ENCODE results near the gene VWA2.

Gene VWA2

DNA sequence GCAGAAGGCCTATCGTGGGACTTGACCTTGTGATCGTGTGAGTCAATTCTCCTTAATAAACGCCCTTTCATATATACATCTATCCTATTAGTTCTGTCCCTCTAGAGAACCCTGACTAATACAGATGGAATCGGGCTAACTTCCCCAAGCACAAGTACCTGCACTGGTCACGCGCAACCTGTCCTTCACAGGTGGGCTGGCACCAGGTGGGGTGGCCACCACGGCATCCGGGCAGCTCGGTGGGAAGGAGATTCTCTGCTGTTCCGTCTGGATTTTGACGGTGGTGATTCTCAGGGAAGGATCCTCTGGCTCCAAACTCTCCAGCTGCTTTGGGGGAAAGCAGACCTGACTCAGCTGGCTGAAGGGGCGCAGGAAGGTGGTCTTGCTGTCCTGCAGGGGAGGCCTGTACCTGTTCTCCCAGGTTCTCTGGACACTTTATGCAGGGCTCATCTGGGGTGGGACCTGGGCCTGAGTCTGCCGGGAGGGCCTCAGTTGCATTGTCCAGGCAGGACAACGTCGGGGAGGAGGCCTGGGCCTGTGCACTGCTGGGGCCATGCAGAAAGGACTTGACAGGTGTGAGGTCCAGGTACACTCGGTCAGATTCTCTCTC lies 61.1 kb downstream of the VWA2 start:
- no peak for DNase-seq (ENCODE audit: low spot score)

DNA sequence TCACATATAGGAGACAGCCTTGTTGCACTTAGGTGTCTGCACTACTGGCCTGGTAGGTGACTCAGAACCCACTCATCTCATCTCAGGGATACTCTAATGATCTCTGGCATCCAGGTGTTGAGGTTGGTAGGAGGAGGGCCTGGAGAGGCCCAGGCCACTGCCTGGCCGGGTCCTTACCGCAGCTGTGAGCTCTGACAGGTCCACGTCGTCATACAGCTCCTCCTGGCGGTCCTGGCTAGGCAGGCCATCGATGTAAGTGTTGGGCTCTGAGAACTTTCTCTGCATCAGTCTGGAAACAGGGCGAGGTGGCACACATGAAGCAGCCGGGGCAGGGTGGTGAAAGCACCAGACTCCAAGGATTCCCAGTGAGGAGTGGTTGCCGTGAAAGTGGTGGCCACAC lies 62.1 kb downstream of the VWA2 start:
- peak; percentile 44 for DNase-seq (ENCODE audit: low spot score)

DNA sequence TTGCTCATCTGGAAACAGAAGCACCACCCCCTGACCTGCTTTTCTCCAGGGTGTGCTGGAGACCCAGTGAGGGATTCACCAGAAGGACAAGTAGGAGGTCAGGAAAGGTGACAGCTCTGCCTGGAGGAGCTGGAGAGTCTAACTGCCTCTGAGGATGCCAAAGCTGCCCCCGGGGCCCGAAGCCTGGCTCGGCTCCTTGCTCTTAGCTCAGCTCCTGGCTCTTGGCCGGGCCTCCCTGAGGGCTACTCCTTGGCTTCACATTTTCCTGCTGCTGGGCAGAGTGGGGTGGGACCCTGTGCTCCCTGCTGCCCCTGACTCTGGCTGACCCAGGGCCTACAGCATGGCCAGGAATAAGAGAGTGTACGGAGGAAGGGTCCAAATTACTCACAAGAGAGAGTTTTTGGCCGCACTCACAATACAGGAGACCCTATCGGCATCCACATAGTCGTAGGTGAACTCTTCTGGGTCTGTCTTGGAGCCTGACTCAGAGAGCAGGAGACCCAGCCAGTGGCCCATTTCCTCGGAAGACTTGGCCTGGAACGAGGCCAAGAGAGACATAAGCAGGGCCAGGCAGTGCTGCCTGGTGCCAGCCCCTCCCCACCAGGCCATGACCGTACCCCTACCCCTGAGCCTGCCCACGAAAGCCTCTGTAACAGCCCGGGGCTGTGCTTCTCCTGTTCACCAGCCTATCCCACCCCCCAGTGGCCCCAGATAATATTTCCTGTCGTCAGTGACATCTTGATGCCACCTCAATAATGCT lies 63.1 kb downstream of the VWA2 start:
- no peak for DNase-seq (ENCODE audit: low spot score)

DNA sequence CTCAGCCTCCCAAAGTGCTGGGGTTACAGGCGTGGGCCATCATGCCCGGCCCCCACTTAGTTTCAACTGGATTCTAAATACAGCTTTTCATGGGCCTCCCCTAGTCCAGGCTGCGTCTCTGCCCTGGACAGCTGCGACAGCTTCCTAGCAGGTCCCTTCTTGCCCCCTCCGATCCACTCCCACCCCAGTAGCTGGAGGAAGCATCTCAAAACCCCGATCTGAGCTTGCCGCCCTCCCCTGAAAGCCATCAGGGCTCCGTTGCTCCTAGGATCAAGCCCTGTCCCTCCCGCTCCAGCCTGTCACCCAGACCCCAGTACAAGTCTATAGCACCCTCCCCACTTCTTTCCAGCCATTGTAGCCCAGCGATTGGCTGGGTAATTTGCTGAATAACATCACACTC lies 64.5 kb downstream of the VWA2 start:
- no peak for DNase-seq (ENCODE audit: low spot score)

DNA sequence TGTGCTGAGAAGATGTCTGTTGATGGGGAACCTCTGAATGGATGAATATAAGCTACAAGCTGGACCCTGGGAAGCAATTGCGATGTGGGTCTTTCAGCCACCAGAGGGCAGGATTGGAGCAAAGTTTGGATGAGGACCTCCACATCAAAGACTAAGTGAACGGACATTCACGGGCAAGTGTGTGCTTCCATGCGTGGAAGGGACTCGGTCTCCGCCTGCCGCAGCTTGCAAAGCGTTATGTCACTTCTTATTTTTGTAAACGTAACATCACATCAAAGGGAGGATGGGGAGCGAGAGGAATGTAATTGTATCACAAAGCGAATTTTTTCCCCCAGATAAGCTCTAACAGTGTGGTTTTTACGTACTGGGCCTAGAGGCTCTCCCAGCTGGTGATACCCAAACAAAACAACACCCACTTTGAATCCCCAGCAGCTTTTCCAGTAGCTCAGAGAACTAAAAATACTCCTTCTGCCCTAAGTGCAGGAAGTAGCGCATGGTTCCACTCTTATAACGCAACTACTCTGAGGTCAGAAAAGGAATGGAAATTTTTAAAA lies 65.0 kb downstream of the VWA2 start:
- DNase-seq (ENCODE audit: low spot score), result peak; percentile 94

DNA sequence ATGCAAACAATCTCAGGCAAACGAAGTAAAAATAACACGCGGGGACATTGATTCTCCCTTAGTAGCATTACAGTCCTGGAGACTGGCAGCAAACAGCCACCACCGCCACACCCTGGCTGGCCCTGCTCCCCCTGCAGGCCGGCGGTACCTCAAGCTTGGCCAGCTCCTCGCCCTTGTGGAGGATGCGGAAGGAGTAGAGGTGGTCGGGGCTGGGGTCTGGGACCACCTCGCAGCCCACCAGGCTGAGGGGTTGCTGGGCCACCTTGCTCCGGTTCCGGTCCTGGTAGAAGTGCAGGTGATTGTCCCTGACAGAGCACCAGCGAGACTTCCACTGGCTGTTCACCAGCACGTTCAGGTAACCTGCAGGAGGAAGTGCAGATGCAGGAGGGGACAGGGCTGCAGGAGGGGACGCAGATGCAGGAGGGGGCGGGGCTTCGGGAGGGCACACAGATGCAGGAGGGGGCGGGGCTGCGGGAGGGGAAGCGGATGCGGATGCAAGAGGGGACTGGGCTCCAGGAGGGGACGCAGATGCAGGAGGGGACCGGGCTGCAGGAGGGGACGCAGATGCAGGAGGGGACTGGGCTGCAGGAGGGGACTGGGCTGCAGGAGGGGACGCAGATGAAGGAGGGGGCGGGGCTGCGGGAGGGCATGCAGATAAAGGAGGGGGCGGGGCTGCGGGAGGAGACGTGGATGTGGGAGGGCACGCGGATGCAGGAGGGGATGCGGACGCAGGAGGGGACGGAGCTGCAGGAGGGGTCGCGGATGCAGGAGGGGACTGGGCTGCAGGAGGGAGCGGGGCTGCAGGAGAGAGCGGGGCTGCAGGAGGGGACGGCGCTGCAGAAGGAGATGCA lies 65.7 kb downstream of the VWA2 start:
- peak; percentile 75 for DNase-seq (ENCODE audit: low spot score)

DNA sequence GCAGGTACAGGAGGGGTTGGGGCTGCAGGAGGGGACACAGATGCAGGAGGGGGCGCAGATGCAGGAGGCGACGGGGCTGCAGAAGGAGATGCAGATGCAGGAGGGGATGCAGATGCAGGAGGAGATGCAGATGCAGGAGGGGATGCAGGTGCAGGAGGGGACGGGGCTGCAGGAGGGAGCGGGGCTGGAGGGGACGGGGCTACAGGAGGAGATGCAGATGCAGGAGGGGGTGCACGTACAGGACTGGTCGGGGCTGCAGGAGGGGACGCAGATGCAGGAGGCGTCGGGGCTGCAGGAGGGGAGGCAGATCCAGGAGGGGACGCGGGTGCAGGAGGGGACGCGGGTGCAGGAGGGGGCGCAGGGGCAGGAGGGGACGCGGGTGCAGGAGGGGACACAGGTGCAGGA lies 66.5 kb downstream of the VWA2 start:
- no peak for DNase-seq (ENCODE audit: low spot score)

DNA sequence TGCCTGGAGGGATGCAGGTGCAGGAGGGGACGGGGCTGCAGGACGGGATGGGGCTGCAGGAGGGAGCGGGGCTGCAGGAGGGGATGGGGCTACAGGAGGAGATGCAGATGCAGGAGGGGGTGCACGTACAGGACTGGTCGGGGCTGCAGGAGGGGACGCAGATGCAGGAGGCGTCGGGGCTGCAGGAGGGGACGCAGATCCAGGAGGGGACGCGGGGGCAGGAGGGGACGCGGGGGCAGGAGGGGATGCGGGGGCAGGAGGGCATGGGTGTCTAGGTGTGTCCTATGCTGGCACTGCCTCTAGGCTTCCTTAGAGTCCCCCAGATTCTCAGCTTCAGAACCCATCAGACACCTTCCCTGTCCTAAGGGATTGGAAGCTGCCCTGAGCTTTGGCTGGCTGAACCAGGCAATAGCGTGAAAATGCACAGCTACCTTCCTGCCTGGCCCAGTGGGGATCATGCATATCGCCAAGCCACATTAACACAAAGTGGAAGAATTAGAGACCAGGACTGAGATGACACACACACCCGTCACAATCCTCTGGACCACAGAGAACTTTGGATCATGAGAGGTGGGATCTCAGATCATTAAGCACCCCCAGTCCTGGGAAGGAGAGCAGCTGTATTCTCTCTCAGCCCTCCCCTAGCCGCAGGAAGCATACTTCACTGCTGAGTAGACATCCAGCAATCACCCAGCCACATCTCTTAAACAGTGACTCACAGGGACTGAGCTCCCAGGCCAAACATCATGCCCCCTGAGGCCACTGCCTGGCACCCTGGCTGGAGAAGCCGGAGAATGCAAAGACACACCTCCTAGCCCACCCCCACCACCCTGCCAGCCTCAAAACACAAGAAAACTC lies 67.3 kb downstream of the VWA2 start:
- DNase-seq (ENCODE audit: low spot score), result no peak

DNA sequence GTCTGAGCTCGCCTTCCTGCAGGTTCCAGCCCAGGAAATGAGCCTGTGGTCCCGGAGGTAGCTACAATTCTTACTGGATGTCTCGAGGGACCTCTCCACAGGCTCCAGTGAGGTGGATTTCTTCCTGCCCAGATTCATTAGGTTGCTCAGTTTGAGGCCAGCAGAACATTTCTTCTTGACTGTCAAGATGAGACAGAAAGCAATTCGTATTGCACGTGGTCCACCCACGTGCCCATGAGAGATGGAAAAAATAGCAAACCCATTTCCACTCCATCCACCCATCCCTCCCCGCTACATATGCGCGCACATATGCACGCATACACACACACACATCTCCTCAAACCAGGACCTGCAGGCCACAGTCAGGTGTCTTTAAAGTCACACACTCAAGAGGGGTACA lies 68.7 kb downstream of the VWA2 start:
- DNase-seq (ENCODE audit: low spot score), result no peak

DNA sequence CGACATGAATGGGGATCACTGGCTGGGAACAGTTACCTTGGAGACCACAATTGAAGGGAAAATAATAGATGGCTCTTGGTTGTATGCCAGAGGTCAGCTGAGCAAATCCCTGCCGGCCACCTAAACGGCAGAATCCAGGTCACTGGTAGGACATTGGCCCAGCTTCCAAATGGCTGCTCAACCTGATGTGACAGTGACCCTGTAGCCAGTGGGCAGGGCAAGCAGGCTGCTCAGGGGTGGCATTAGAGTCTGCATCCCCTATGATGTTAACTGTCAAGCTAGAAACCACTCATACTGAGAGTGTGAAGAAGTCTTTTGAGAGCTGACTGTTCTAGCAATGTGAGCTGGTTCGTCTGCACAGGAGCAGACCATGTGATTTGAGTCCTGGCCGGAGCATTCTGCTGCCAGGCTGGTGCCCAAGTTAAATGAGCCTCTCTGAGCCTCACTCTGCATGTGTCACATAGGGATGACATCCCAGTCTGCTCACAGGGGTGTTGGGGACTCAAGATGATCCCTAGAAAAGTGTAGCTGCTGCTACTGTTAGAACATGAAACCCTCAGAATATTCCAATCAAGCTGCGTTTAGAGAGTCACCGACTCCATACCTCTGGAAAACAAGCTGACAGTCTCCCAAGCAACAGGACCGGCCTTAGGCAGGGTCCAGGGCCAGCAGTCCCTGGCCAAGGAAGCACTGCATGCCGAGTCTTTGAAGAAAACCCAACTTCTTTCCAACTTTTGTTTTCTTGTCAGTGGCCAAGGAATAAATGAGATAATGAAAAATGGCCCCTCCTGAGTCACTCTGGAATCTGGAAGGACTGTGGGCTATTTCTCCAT lies 69.7 kb downstream of the VWA2 start:
- no peak for DNase-seq (ENCODE audit: low spot score)

DNA sequence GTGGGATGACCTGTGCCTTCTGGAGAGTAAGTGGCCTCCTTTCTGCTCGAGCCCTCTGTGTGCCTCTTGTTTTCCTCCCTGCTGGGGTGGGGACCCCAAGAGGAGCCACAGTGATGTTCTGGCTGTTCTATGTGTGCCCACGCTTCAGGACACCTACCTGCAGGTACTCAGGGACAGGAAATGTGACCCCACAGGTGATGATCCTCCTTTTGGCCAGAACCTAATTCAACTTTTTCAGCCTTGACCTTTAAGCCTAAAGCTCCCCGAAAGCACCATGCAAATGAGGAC lies 70.3 kb downstream of the VWA2 start:
- no peak for DNase-seq (ENCODE audit: low spot score)

DNA sequence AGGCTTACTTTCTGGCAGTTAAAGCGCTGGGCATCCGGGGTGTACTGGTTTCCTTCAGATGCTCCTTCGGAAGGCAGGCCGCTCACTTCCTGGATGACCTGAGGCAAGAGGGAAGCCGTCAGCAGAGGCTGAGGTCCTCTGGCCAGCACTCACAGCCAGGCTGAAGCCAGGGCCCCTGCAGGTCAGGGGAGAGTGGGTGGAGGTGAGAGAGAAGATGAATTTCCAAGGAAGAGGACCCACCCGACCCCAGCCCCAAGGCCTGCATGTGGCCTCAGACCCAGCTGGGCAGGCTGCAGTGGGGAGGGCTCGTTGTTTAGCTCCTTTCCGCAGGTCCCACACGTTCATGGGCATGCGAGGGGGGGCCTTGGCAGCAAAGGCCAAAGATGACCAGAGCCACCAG lies 71.3 kb downstream of the VWA2 start:
- DNase-seq (ENCODE audit: low spot score), result no peak

DNA sequence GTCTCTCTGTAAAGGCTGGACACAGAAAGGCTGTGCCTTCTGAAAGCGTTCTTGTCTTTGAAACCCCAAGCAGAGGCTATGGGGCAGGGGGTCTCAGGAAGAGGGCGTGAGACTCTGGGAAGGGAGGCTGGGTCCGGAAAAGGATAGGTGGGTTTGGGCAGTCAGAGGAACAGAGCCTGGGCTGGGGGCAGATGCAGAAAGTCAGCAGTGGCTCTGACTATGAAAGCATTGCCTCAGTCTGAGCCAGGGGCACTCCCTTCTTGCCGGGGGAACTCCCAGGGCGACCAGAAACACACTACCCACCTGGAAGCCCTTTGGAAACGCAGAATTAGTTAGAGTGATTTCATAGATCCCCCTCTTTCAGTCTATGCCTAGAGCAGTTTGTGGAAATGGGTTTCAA lies 72.0 kb downstream of the VWA2 start:
- no peak for DNase-seq (ENCODE audit: low spot score)

DNA sequence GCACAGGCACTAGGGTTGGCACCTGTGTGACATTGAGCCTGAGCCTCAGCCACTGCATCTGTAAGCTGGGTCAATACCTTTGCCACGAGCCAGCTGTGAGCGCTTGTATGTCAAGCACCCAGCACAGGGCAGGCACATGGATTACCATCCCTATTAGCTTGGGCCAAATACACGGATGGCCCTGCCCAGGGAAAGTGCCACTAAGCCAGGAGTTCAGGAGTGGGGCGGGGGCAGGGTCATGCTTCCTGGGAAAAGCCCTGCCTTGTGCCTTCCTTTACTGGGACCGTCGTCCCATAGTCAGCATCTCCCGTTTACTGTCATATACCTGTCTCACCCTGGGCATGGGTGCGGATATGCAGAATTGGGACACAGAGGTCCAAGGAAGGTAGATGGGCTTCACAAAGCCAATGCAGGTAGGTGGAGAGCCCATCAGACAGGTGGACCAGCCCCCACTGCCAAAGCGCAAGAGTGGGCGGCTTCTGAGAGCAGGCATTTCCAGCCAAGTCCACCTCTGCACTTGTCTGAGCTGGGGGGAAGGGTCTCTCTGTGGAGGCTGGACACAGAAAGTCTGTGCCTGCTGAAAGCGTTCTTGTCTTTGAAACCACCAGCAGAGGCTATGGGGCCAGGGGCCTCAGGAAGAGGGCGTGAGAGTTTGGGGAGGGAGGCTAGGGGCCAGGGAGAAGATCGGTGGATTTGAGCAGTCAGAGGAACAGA lies 72.6 kb downstream of the VWA2 start:
- no peak for DNase-seq (ENCODE audit: low spot score)

DNA sequence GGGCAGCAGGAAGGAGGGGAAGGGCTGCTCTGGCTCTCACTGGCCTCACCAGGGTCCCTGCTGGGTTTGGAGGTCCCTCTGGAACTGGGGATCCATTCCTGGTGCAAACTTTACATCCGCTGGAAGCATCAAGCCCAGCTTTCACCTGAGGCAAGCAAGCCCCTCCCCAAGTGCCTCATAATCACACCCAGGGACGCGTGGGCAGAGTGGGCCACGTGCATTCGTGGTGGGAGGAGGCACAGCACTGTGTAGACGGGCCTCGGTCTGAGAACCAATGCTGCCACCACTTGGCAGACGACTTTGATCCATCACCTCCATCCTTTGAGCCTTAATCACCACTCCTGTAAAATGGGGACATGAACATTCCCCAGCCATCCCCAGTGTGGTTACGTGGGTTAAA lies 74.1 kb downstream of the VWA2 start:
- DNase-seq (ENCODE audit: low spot score), result no peak

DNA sequence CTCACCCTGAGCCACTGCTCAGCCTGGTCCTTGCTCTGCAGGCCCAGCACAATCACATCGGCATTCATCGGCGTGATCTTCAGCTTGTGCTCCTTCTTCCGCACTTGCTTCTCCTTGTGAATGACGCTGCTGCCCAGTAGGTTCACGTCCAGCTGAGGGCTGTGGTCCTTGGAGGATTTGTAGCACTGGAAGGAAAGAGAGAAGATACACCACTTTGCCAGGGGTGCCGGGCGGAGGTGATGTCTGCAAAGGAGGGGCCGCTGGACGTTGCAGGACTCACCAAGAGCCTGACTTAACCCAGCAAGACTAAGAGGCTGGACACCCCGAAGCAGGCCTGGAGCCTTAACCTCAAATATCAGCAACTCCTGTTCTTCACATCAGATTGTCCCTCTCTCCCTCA lies 74.8 kb downstream of the VWA2 start:
- DNase-seq (ENCODE audit: low spot score), result no peak

DNA sequence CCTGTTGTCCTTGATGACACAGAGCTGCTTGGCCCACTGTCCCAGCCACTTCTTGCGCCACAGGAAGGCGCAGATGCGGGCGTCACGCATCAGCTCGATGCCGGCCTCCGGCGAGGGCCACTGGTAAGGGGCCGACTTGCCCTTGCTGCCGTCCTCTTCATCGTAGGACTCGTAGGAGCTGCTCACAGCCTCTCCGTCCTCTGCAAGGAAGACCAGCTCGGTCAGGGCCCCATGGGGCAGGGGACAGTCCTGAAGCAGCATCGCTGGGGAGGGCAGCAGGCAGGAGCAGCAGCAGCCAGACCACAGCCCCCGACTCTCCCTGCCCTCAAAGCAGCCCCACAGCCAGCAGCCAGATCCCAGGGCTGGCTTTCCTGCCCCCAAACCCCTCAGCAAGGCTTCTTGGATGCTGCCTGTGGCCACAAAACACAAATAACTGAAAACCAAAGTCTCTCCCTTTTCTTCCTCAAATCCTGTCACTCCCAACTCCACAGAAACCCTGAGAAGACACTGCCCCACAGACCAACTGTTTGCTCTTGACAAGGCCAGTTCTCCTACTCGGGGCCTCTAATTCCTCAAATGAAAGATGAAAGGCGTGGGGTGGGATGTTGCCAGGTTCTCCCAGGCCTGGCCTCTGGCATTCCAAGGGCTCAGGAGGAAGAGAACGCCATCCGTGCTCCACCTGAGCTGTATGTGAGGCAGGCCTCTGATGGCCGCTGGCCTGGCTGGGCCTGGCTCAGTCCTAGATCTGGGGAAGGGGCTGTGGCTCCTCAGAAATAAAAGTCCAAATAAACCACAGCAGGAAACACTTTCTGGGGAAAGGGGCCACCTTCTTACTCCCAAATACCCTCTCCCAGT lies 76.7 kb downstream of the VWA2 start:
- DNase-seq (ENCODE audit: low spot score), result no peak

DNA sequence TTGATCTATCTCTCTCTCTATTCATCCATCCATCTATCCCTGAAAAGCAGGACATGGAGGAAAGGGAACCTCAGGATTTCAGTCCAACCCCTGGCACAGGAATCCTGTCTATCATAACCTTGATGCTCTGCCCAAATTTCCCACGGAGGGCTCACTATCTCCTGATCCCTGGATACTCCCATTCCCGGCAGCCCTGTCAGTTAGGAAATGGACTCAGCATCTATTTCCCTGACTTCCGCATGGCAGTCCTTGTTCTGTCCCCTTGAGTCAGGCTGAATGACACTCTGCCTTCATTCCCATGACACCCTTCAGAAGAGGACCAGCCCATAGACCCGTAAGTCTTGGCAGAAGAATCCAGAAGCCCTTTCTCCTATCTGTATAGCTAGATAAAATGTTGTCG lies 77.7 kb downstream of the VWA2 start:
- no peak for DNase-seq (ENCODE audit: low spot score)

DNA sequence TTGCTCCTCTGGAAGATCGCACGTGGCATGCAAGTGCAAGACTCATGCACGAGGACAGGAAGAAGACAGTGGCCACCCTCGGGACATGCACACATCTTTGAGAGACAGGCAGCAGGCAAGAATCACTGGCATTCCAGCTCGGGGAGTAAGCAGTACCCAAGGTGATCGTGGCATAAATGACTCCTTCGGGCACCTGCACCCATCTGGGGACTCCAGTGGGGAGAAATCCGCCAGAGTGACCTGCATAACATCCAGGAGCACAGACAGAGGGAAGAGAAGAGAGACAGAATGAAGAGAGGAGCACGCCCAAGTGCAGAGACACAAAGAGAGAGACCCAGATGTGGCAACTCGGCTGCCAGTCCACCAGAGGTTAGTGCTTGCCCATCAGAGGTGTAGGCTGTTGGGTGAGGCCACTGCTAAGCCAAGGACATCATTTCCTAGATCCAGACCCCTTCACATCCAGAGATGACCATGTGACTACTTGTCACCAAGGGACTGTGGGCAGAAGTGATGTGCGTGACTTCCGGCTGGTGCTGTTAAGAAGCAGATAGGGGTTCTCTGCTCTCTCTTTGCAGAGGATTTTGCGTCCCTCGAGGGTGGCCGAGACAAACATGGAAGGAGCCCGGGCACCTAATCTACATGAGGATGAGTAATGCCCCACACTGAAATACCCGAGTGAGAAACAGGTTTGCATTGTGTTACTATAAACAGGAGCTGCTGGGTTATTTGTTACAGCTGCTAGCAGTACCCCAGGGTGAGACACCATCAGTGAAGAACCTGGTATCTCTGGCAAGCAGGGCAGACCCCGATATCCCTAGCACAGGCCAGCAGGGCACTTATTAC lies 80.6 kb downstream of the VWA2 start:
- DNase-seq (ENCODE audit: low spot score), result no peak

Data from HuH-7 (cell line).